Forelimb muscle (tissue), 1 donor: Measurements from ENCODE around the gene CCDC54. TPM values are rescaled to one million over a fixed set of nuclear protein-coding genes. Genes with fewer than 3 reads are reported as not detected.
A peak's percentile ranks its signal among the peaks of the same experiment; 100 is the strongest.
"Not testable (repeated sequence)": the region's sequence is repeated elsewhere in the genome, so short reads cannot be mapped to it uniquely, and the experiment has no call there.

Experiments used
- DNase-seq: peaks from one replicate; pipeline ENCODE4 v3.0.0-alpha.2; 2013; ENCODE audit warnings: low read depth
- polyA plus RNA-seq: library from polyadenylated mRNA; unstranded; fragments of 120-200 nt; gene quantifications from one replicate; pipeline ENCODE4 v1.2.1, GENCODE V29; 2013; ENCODE audit not compliant: insufficient read length

CCDC54 gene
- 2.8 TPM for polyA plus RNA-seq

- DNase-seq = no peak
These were observed at the start of gene CCDC54 for GRCh38 chr3:107377151-107377550. CCDC54 (plus strand) TSS chr3:107377439; CDS start chr3:107377588, 149 bp downstream.

GRCh38 chr3:107328069-107328468 lies 49.2 kb upstream of the CCDC54 start:
- DNase-seq = no peak

GRCh38 chr3:107329088-107329487 lies 48.2 kb upstream of the CCDC54 start:
- no peak for DNase-seq

GRCh38 chr3:107339690-107340089 lies 37.5 kb upstream of the CCDC54 start:
- DNase-seq = not testable (repeated sequence)

- DNase-seq = no peak
These were observed 32.5 kb upstream of the CCDC54 start for GRCh38 chr3:107344722-107345121.

GRCh38 chr3:107345822-107346405 lies 31.3 kb upstream of the CCDC54 start:
- no peak for DNase-seq

- DNase-seq = no peak
These were observed 30.7 kb upstream of the CCDC54 start for GRCh38 chr3:107346564-107346963.

GRCh38 chr3:107347751-107348150 lies 29.5 kb upstream of the CCDC54 start:
- DNase-seq = no peak

- DNase-seq = no peak
These were observed 20.5 kb upstream of the CCDC54 start for GRCh38 chr3:107356706-107357105.

GRCh38 chr3:107361633-107362032 lies 15.6 kb upstream of the CCDC54 start:
- DNase-seq = no peak

GRCh38 chr3:107365051-107365450 lies 12.2 kb upstream of the CCDC54 start:
- no peak for DNase-seq

GRCh38 chr3:107366766-107367165 lies 10.5 kb upstream of the CCDC54 start:
- DNase-seq = no peak

GRCh38 chr3:107367353-107367752 lies 9.9 kb upstream of the CCDC54 start:
- DNase-seq = no peak

- no peak for DNase-seq
These were observed 8.4 kb upstream of the CCDC54 start for GRCh38 chr3:107368654-107369398.

- peak; percentile 13 for DNase-seq
These were observed 7.4 kb upstream of the CCDC54 start for GRCh38 chr3:107369791-107370190.

- DNase-seq = no peak
These were observed 6.3 kb upstream of the CCDC54 start for GRCh38 chr3:107370907-107371306.

GRCh38 chr3:107372506-107372905 lies 4.7 kb upstream of the CCDC54 start:
- no peak for DNase-seq

GRCh38 chr3:107373896-107374295 lies 3.3 kb upstream of the CCDC54 start:
- DNase-seq = no peak

- no peak for DNase-seq
These were observed 1.6 kb upstream of the CCDC54 start for GRCh38 chr3:107375682-107376081.

GRCh38 chr3:107382631-107383030 lies 5.4 kb downstream of the CCDC54 start:
- DNase-seq = no peak

GRCh38 chr3:107384428-107384827 lies 7.2 kb downstream of the CCDC54 start:
- no peak for DNase-seq

GRCh38 chr3:107384907-107385306 lies 7.7 kb downstream of the CCDC54 start:
- no peak for DNase-seq

GRCh38 chr3:107387555-107387954 lies 10.3 kb downstream of the CCDC54 start:
- no peak for DNase-seq
